ENCODE data around the gene RPS27.

Gene RPS27

GRCh38 chr1:153990468-153991150 lies at the start of gene RPS27:
RPS27 (plus strand) TSS chr1:153990762; CDS start chr1:153990797, 35 bp downstream.
- Histone ChIP-seq H3K4me1 (ENCODE audit: insufficient read depth, low read length, severe bottlenecking) (peaks cover 40% of the 10 kb centered on the region), H3K4me2 (ENCODE audit: low read length) (peak within 1 kb of the TSS; percentile 85), H3K9me2 (ENCODE audit: low read depth, low read length) (no peaks in the 10 kb centered on the region), H3K27me3 (ENCODE audit: insufficient read depth, low read length) (no peaks in the 10 kb centered on the region), H3K27ac (ENCODE audit: low read depth, low read length, poor library complexity, severe bottlenecking) (peak within 1 kb of the TSS; percentile 70), H3K79me2 (ENCODE audit: insufficient read depth, low read length) (peaks cover 8% of the 10 kb centered on the region; the same call in 1 of the 2 replicates), H4K20me1 (ENCODE audit: insufficient read depth, low read length) (no peaks in the 10 kb centered on the region), H3K9me3 (ENCODE audit: low read length) (no peaks in the 10 kb centered on the region), H3K9ac (ENCODE audit: low read length) (peak within 1 kb of the TSS; percentile 89), H2AFZ (ENCODE audit: low read length) (0 out of 2 replicates have a peak within 1 kb of the TSS, but pooled peaks have one; percentile 84), H3K36me3 (ENCODE audit: insufficient read depth, low read length) (peaks cover 49% of the 10 kb centered on the region), H3F3A (ENCODE audit: insufficient read depth, low read length) (peaks cover 9% of the 10 kb centered on the region), H3K4me3 (ENCODE audit: low read depth, low read length, poor library complexity, severe bottlenecking) (peak within 1 kb of the TSS; percentile 87)
- TF ChIP-seq CTCF (IDR thresholded peaks at IDR 0.05; ENCODE audit: low read length), result no peak
- no peak for TF ChIP-seq EZH2 (IDR thresholded peaks at IDR 0.05; ENCODE audit: borderline replicate concordance, low read length)

GRCh38 chr1:153941826-153942725 lies 48.5 kb upstream of the RPS27 start:
- no peaks in the 10 kb centered on the region for H3K27me3 ChIP-seq (ENCODE audit: insufficient read depth, low read length)
- no peaks in the 10 kb centered on the region for H3K9me3 ChIP-seq (ENCODE audit: low read length)
- peaks cover 61% of the 10 kb centered on the region for H3K36me3 ChIP-seq (ENCODE audit: insufficient read depth, low read length)
- H3F3A ChIP-seq (ENCODE audit: insufficient read depth, low read length), result peaks cover 2% of the 10 kb centered on the region; the same call in 1 of the 2 replicates
- peaks cover 18% of the 10 kb centered on the region for H3K4me1 ChIP-seq (ENCODE audit: insufficient read depth, low read length, severe bottlenecking)
- TF ChIP-seq CTCF (IDR thresholded peaks at IDR 0.05; ENCODE audit: low read length) (no peak), EZH2 (IDR thresholded peaks at IDR 0.05; ENCODE audit: borderline replicate concordance, low read length) (no peak)
- no peak overlapping the region for H3K4me2 ChIP-seq (ENCODE audit: low read length)
- H3K9ac ChIP-seq (ENCODE audit: low read length), result no peak overlapping the region
- H3K79me2 ChIP-seq (ENCODE audit: insufficient read depth, low read length), result peaks cover 7% of the 10 kb centered on the region; the same call in 1 of the 2 replicates
- H4K20me1 ChIP-seq (ENCODE audit: insufficient read depth, low read length), result no peaks in the 10 kb centered on the region
- H2AFZ ChIP-seq (ENCODE audit: low read length), result no peak overlapping the region
- H3K9me2 ChIP-seq (ENCODE audit: low read depth, low read length), result no peaks in the 10 kb centered on the region
- H3K27ac ChIP-seq (ENCODE audit: low read depth, low read length, poor library complexity, severe bottlenecking), result no peak overlapping the region
- H3K4me3 ChIP-seq (ENCODE audit: low read depth, low read length, poor library complexity, severe bottlenecking), result no peak overlapping the region

GRCh38 chr1:153942766-153943549 lies 47.6 kb upstream of the RPS27 start:
- H3K9me3 ChIP-seq (ENCODE audit: low read length), result no peaks in the 10 kb centered on the region
- H3K4me3 ChIP-seq (ENCODE audit: low read depth, low read length, poor library complexity, severe bottlenecking), result no peak overlapping the region
- peaks cover 18% of the 10 kb centered on the region for H3K4me1 ChIP-seq (ENCODE audit: insufficient read depth, low read length, severe bottlenecking)
- H3K4me2 ChIP-seq (ENCODE audit: low read length), result no peak overlapping the region
- no peaks in the 10 kb centered on the region for H3K27me3 ChIP-seq (ENCODE audit: insufficient read depth, low read length)
- H3K9ac ChIP-seq (ENCODE audit: low read length), result no peak overlapping the region
- no peaks in the 10 kb centered on the region for H3K9me2 ChIP-seq (ENCODE audit: low read depth, low read length)
- H3K79me2 ChIP-seq (ENCODE audit: insufficient read depth, low read length), result peaks cover 7% of the 10 kb centered on the region; the same call in 1 of the 2 replicates
- H3F3A ChIP-seq (ENCODE audit: insufficient read depth, low read length), result peaks cover 4% of the 10 kb centered on the region; the same call in 1 of the 2 replicates
- peaks cover 55% of the 10 kb centered on the region for H3K36me3 ChIP-seq (ENCODE audit: insufficient read depth, low read length)
- no peak overlapping the region for H2AFZ ChIP-seq (ENCODE audit: low read length)
- no peaks in the 10 kb centered on the region for H4K20me1 ChIP-seq (ENCODE audit: insufficient read depth, low read length)
- TF ChIP-seq CTCF (IDR thresholded peaks at IDR 0.05; ENCODE audit: low read length), result no peak
- no peak for TF ChIP-seq EZH2 (IDR thresholded peaks at IDR 0.05; ENCODE audit: borderline replicate concordance, low read length)
- no peak overlapping the region for H3K27ac ChIP-seq (ENCODE audit: low read depth, low read length, poor library complexity, severe bottlenecking)
